Thyroid gland (tissue), 4 donors: ENCODE data around the gene IRF9.

ENCODE experiments used
- POLR2A ChIP-seq, 2 donors: fragments of 450-650 bp; IDR thresholded peaks; one replicate each; pipeline ENCODE4 v1.6.1; 2017; ENCODE audit warnings: antibody characterized with exemption in 2 of 2, mild to moderate bottlenecking in 2 of 2, moderate library complexity in 1 of 2
- TF ChIP-seq, protein P1 (sequence below), 6 experiments: fragments of 200-600 bp in 3 of 6; fragments of 450-650 bp in 3 of 6; sonication (generic) in 3 of 6; IDR thresholded peaks; one replicate each; pipeline ENCODE4 v1.5.1; 2016 to 2019; ENCODE audit warnings: antibody characterized with exemption in 6 of 6, mild to moderate bottlenecking in 2 of 6, inconsistent platforms in 1 of 6, moderate library complexity in 1 of 6

DNA sequence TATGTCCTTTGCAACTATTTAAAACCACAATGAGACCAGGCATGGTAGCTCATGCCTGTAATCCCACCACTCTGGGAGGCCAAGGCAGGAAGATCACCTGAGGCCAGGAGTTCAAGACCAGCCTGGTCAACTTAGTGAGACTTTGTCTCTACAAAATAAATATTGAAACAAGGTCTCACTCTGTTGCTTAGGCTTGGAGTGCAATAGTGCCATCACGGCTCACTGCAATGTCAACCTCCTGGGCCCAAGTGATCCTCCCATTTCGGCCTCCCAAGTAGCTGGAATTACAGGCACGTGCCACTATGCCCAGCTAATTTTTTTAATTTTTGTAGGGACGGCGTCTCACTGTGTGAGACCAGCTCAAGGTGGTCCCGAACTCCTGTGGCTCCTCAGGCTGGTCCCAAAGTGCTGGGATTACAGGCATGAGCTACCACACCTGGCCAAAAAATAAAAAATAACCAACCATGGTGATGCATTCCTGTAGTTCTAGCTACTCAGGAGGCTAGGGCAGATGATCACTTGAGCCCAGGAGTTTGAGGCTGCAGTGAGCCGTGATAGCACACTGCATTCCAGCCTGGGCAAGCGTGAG is 31.6 kb upstream of the IRF9 start:
- TF ChIP-seq, protein P1, sequence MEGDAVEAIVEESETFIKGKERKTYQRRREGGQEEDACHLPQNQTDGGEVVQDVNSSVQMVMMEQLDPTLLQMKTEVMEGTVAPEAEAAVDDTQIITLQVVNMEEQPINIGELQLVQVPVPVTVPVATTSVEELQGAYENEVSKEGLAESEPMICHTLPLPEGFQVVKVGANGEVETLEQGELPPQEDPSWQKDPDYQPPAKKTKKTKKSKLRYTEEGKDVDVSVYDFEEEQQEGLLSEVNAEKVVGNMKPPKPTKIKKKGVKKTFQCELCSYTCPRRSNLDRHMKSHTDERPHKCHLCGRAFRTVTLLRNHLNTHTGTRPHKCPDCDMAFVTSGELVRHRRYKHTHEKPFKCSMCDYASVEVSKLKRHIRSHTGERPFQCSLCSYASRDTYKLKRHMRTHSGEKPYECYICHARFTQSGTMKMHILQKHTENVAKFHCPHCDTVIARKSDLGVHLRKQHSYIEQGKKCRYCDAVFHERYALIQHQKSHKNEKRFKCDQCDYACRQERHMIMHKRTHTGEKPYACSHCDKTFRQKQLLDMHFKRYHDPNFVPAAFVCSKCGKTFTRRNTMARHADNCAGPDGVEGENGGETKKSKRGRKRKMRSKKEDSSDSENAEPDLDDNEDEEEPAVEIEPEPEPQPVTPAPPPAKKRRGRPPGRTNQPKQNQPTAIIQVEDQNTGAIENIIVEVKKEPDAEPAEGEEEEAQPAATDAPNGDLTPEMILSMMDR (IDR thresholded peaks at IDR 0.05), result no peak
- TF ChIP-seq POLR2A (IDR thresholded peaks at IDR 0.05), result no peak
